Stimulated activated CD8-positive, alpha-beta memory T cell treated with anti-CD3 and anti-CD28 coated beads, Interleukin-12 subunit alpha, Interleukin-12 subunit beta, amount 100 ng/mL, for 24 hours (primary cell): ENCODE results near the gene REELD1.

Experiments used
- DNase-seq: peaks from one replicate; pipeline ENCODE4 v3.0.0-alpha.2; 2020; ENCODE audit errors: extremely low read depth

Gene REELD1

GRCh38 chr4:146214238-146214637, at the start of gene REELD1:
Gene REELD1, plus strand, starts transcription at chr4:146214538. Its CDS starts 2,415 bp downstream, at chr4:146216953.
- no peak for DNase-seq

- DNase-seq = no peak
Observed at GRCh38 chr4:146165221-146165620, 49.1 kb upstream of the REELD1 start.

- DNase-seq = no peak
Observed at GRCh38 chr4:146165840-146166239, 48.5 kb upstream of the REELD1 start.

GRCh38 chr4:146170149-146170548, 44.2 kb upstream of the REELD1 start:
- DNase-seq = no peak

- DNase-seq = peak; percentile 59
Observed at GRCh38 chr4:146175541-146176453, 38.5 kb upstream of the REELD1 start, which contains the start of gene LSM6. Gene LSM6, plus strand, starts transcription at chr4:146175718. Its CDS starts 7,204 bp downstream, at chr4:146182922.

- no peak for DNase-seq
Observed at GRCh38 chr4:146176891-146177290, 37.4 kb upstream of the REELD1 start.

GRCh38 chr4:146178126-146178525, 36.2 kb upstream of the REELD1 start:
- no peak for DNase-seq

- no peak for DNase-seq
Observed at GRCh38 chr4:146179784-146180370, 34.5 kb upstream of the REELD1 start.

GRCh38 chr4:146182443-146182842, 31.9 kb upstream of the REELD1 start:
- DNase-seq = no peak

- DNase-seq = no peak
Observed at GRCh38 chr4:146183209-146183608, 31.1 kb upstream of the REELD1 start.

- DNase-seq = no peak
Observed at GRCh38 chr4:146186041-146186440, 28.3 kb upstream of the REELD1 start.

- no peak for DNase-seq
Observed at GRCh38 chr4:146186596-146186995, 27.7 kb upstream of the REELD1 start.

GRCh38 chr4:146190456-146190855, 23.9 kb upstream of the REELD1 start:
- DNase-seq = no peak

GRCh38 chr4:146191766-146192458, 22.4 kb upstream of the REELD1 start:
- no peak for DNase-seq

- no peak for DNase-seq
Observed at GRCh38 chr4:146193628-146194027, 20.7 kb upstream of the REELD1 start.

- no peak for DNase-seq
Observed at GRCh38 chr4:146194212-146194611, 20.1 kb upstream of the REELD1 start.

- DNase-seq = no peak
Observed at GRCh38 chr4:146202665-146203064, 11.7 kb upstream of the REELD1 start.

- no peak for DNase-seq
Observed at GRCh38 chr4:146207410-146207809, 6.9 kb upstream of the REELD1 start.

- no peak for DNase-seq
Observed at GRCh38 chr4:146210890-146211289, 3.4 kb upstream of the REELD1 start.

GRCh38 chr4:146211440-146211839, 2.9 kb upstream of the REELD1 start:
- no peak for DNase-seq

- no peak for DNase-seq
Observed at GRCh38 chr4:146212781-146213180, 1.6 kb upstream of the REELD1 start.

GRCh38 chr4:146222313-146222712, 8.0 kb downstream of the REELD1 start:
- DNase-seq = no peak
